Hepatocyte (in vitro differentiated cells): ENCODE measurements around the gene GATD1.

Experiments
- CTCF ChIP-seq: fragments of 200-600 bp; sonication (generic); IDR thresholded peaks from 2 replicates; pipeline ENCODE4 v1.5.1; 2016; ENCODE audit warnings: antibody characterized with exemption, mild to moderate bottlenecking; ENCODE audit not compliant: poor library complexity
- EZH2phosphoT487 ChIP-seq: fragments of 200-600 bp; sonication (generic); IDR thresholded peaks from one replicate; pipeline ENCODE4 v1.6.1; 2018; ENCODE audit warnings: antibody characterized with exemption, mild to moderate bottlenecking, low read depth, moderate library complexity; ENCODE audit not compliant: unreplicated experiment, severe bottlenecking

- no peak for TF ChIP-seq CTCF
- no peak for TF ChIP-seq EZH2phosphoT487
Observed at GRCh38 chr11:812390-812789, 35.1 kb upstream of the GATD1 start.
